Activated CD4-positive, alpha-beta T cell treated with anti-CD3 and anti-CD28 coated beads for 24 hours (primary cell): Measurements from ENCODE around the gene PRTG.
"Not testable (repeated sequence)": the region's sequence is repeated elsewhere in the genome, so short reads cannot be mapped to it uniquely, and the experiment has no call there.

Experiments
- DNase-seq, 2 donors: peaks; one replicate each; pipeline ENCODE4 v3.0.0-alpha.2; 2020; ENCODE audit warnings: low read depth in 2 of 2

Gene PRTG

DNA sequence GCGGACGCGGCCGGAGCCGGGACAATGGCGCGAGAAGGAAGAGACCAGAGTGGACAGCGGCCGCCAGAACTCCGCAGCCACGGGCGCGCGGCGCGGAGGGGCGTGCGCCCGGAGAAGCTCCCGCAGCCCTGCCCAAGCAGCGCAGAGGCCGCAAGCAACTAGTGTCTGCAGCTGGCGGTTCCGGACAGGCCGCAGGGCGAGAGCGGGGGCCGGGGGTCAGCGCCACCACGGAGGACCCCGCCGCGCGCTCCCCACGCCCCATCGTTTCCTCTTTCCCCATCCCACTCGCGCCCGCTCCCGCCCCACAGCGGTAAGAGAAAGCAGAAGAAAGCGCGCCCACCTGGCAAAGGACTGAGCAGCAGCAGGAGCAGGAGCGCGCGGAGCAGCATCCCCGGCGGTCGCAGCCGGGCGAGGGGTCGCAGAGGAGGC is 440 bp downstream of the PRTG start:
- no peak for DNase-seq

DNA sequence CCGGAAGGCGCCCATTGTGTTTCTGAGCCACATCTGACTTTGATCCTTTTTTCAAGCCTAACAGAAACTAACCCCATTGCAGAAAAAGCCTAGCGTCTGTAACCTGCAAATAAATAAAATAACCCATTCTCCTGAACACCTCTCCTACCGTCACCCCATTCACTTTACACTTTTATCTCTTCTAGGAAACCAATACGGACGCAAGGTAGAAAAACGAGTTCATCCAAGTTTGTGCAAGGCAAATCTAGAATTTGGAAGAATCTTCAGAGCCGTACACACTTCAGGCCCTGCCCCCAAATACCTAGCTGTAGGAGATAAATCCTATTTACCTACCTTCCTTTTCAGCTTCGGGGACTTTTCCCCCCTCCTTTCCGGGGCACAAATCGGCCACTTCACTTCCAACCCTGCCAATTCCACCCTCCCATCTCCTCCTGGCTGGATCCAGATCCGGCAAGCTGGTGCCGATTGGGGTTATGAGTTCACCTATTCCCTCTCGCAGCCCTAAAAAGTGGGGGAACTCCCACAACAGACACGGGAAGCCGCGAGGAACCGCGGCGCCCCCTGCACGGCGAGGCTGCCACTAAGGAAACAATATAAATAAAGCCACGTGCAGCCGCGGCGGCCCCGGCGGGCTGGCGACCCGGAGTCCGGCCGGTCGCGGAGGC is 987 bp downstream of the PRTG start:
- DNase-seq, result no peak

DNA sequence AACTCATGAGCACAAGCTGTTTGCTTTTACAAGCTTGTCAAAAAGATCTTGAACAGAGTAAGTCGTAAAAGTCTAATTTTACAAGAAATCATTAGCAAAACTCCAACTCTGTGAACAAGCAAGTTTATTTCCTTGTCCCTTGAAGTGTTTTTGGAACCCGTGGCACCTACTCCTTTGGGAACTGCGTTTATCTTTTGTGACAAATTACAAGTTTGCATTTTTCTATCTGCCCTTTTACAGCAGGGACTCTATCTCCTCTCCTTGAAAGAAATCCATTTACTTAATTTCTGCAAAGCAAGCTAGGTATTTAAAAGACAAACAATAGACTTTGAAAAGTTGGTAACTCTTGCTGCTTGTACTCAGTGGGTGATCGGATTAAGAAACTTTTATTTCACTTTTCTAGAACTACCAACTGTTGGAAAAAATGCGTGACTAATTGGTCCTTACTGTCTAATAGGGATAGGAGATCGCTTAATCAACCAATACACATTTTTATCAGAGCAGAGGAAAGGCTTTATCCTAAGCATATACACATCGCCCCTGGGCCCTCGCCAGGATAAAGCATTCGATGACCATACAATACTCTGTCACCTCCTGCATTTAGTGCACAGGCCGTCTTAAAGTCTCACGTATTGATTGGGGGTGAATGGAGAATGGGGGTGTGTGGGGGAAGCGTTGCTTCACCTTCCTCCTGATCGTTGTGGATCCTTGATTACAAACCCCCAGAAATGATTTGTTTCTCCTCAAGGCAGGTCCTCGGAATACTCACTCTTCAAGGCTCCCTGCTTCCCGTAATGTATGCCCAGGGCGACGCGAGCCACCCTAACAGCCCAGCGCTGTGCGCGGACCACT is 1.7 kb downstream of the PRTG start:
- DNase-seq, result no peak

DNA sequence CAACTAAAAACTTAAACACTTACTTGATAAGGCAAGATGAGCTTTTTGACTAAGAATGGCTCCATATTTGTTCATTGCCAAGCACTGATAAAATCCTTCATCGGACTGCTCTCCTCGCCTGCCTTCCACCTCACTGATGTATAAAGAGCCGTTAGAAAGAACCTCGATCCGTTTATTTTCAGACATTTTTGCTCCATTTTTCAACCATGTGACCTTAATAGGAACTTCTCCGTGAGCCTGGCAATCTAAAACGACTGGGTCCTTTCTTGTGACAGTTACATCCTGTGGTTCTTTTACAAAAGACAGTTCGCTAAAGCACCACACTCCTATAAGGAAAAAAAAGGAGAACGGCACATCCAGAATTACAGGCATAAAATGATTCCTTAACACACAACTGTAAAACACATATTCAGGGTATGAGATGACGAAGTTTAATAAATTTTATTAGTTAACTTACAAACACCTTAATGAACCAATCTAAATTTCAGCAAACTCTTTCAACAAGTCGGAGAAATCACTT is 2.5 kb downstream of the PRTG start:
- no peak for DNase-seq

DNA sequence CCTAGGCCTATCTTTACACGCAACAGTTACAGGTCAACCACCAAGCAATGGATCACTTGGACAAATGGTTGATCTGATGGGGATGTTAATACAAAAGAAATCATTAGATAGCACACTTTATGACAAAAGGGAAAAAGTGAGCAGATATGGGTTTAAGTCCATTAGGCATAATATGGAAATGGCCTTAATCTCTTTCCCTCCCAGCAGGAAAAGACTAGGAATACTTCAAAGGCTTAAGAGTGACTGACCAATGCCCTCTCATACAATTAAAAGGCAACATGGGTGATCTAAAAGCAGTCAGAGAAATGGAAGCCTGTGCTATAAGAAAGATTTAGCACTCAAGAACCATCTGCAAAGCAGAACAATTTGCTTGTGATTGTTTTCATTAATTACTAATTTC is 3.3 kb downstream of the PRTG start:
- DNase-seq, result no peak

DNA sequence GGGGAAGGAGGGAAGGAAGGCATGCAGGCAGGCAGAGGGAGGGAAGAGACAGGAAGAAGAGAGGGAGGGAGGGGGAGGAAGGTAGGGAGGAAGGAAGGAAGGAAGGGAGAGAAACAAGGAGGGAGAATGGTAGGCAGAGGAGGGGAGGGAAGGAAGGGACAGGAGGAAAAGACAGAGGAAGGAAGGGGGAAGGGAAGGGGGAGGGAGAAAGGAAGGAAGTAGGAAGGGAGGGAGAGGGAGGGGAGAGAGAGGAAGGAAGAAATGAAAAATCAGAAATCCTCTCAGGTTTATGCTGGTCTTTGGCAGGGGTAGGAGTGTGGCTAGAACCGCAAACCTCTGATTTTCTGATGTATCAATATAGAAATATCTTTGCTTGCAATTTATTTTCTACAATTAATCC is 4.2 kb downstream of the PRTG start:
- DNase-seq, result no peak

DNA sequence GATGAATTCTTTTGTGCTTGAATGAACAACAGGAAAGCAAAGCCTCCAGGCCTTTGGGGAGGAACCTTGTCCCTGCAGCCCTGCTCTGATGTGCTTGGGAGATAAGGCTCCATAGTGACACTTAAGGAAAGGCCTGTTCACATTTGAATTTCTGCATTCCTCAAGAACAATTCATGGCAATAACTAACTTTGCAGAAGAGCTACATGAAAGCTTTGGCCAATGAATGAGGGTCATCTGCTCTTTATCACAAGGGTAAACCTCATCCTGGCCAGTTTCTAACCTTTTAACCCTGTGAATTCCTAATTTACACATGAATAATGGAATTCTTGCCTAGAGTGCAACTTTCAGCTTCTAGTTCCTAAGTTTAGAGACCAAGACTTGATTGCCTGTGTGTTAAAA is 5.6 kb downstream of the PRTG start:
- DNase-seq, result no peak

DNA sequence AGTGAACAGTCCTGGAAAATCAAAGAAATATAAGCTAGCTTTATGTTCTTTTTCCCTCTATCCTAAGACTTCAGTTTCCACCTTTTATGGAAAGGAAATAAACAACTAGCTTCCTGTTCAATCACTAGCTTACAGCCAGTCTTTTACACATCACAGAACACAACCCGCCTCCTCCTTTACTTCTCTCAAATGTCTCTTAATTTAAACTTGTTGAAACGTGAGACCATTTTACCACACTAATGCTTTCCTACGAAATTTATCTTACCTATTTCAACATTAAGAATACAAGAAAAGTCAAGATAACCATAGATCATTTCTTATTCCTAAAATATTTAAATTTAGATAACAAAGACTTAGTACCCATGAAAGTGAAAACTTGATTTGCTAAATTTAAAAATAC is 6.2 kb downstream of the PRTG start:
- DNase-seq, result no peak

DNA sequence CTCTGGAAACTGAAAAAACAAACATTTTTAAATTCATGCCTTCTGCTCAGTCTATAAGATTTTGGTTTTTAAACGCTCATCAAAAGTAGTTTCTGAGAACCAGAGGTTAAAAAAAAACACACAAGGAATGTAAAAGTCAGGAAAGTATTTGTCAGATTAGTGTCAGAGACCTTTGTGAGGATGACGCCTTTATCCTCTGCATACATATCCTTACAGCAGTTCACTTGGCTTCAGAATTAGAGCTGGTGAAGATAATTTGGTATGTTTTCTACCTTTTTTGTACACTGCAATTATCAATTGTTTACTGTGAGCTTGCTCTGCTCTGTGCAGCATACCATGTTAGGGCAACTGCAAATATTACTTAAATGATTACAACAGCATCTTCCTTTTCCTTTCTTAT is 8.3 kb downstream of the PRTG start:
- no peak for DNase-seq

DNA sequence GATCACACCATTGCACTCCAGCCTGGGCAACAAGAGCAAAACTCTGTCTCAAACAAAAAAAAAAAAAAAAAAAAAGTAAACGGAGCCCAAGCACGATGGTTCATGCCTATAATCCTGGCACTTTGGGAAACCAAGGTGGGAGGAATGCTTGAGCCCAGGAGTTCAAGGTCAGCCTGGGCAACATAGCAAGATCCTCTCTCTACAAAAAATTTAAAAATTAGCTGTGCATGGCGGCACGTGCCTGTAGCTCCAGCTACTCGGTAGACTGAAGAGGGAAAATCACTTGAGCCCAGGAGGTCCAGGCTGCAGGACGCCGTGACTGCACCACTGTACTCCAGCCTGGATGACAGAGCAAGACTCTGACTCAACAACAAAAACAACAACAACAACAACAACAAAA is 9.5 kb downstream of the PRTG start:
- not testable (repeated sequence) for DNase-seq

DNA sequence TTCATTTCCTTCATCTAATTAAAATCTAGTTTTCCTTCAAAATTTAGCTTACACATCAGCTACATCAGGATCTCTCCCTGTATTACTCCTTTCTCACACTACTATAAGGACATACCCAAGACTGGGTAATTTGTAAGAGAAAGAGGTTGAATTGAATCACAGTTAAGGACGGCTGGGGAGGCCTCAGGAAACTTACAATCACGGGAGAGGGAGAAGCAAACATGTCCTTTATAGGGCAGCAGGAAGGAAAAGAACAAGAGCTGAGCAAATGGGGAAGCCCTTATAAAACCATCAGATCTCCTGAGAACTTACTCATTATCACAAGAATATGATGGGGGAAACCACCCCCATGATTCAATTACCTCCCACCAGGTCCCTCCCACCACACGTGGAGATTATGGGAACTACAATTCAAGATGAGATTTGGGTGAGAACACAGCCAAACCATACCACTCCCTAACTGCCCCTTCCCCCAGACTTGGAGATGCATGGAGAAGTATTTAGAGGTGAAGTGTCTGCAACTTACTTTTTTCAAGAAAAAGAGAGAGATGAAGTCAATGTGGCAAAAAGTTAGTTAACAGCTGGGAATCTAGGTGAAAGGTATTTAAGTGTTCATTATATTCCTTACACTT is 21.3 kb downstream of the PRTG start:
- DNase-seq, result no peak

DNA sequence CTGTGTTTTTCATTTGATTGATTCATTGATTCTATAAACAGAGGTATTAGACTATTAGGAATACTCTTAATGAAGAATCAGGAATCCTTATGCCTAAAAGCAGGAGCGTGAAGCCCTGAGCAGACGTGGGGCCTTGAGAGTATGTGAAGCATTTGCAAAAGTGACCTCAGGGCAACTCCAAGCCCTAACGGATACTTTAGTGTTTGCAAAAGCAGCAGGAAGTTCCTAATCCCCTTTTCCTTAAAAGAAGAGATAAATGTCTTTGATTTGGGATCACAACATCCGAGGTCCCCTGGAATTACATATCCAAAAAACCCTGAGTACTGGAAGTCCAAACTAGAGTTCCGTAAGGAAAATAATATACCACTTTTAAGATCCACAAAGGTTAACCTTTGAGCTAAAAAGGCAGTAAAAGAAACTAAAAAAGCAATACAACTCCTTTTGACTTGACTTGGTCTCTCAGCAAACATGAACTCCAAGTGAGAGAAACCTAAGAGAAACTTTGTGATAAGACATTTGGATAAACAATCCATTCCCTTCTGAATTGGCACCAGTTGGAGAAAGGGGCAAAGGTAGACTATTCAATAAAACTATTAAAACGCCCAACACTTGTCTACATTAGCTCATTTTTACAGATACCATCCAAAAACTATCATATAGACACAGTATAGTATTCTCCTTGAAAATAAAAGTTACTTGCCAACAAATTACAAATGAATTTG is 27.4 kb downstream of the PRTG start:
- DNase-seq, result no peak

DNA sequence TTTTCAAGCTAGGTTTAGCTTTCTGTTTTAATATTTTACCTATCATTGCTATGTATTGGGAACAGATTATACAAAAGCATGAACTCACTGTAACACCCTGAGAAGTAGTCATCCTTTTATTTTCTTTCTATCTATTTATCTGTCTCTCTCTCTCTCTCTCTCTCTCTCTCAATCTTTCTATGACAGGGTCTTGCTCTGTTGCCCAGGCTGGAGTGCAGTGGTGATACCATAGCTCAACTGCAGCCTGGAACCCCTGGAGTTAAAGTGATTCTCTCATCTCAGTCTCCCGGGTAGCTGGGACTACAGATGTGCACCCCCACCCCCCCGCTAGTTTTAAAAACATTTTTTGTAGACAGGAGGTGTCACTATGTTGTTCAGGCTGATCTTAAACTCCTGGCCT is 28.9 kb downstream of the PRTG start:
- DNase-seq, result no peak

DNA sequence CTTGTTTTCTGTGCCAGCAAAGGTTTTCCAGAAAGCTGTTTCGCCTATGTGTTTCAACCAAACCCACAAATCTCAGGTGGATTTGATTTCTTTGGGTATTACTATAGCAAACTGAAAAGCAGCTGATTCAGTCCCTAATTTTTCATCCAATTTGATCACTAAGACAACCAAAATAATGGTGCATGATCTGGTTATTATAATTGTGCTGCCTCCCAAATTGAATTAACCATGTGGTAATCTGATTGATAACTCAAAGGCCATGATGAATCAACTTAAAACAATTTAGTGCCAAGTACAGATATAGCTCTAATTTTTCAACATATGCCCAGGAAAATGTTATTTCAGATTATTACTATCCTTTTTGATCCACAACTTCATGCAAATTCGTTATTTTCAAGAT is 30.6 kb downstream of the PRTG start:
- no peak for DNase-seq

DNA sequence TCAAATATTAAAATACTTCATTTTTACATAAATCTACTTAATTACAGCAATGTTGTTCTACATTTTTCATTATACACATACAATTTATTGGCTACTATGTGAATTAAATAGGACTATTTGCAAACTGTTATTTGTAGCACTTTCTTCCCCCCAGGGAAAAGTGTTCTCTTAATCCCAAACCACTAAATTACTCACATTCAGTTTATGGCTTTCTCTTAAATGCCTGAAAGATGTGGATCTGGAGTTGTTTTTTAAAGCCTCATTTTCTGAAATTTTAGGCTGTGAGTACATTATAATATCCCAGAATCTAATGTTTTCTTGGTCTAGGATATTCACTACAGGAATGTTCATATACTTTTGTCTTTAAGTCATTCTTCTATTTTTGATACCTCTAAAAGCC is 32.7 kb downstream of the PRTG start:
- DNase-seq, result no peak

DNA sequence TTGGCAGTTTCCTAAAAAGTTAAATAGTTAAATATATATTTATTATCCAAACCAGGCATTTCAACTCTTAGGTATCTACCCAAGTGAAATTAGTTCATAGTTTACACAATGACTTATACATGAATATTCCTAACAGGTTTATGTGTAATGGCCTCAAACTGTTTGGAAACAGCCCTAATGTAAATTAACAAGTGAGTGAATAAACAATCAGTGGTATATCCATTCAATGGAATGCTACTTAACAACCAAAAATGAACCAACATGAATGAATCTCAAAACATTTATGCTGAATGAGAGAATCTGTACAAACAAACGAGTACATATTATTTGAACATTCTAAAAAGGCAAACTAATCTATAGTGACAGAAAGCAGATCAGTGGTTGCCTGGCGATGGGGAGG is 33.5 kb downstream of the PRTG start:
- no peak for DNase-seq

DNA sequence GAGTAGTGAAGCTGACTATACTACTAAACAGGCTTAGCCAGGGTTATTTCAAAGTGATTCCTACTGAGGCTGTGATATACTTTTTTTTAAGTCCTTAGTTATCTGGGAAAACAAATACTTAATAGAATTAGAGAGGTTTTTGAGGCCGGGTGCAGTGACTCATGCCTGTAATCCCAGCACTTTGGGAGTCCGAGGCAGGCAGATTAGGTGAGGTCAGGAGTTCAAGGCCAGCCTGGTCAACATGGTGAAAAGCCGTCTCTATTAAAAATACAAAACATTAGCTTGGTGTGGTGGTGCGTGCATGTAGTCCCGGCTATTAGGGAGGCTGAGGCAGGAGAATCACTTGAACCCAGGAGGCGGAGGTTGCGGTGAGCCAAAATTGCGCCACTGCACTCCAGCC is 34.2 kb downstream of the PRTG start:
- no peak for DNase-seq

DNA sequence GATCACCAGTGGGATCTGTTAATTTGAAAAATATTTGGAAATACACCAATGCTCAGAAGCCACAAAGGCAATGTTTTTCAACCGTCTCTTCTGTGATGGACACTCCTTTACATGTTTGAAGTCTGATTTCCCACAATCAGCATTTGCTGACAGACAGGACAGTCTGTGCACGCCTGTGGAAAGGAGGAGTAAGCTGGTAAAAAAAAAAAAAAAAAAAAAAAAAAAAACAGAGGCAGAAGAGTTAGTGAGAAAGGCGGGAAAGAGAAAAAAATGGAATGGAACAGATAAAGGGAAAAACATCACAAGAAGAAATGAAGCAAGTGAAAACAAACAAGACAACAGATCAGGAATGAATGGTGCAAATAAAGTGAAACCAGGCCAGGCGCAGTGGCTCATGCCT is 35.0 kb downstream of the PRTG start:
- DNase-seq, result no peak

DNA sequence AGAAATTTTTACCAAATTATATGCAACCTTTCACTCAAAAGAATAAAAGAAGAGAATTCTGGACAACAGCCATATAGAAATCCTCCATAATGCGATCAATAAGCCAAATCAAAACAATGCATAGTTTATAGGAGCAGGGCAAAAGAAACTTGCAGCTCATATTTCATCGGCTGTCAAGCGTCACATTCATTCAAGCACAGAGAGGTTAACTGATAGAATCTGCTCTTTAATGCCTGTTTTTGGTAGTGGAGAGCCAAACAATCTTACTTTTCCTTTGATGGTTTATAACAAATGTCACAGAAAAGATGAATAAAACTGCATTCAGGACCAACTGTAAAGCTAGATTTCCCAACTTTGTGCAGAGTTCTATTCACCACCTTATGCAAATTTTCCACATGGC is 35.4 kb downstream of the PRTG start:
- DNase-seq, result no peak

DNA sequence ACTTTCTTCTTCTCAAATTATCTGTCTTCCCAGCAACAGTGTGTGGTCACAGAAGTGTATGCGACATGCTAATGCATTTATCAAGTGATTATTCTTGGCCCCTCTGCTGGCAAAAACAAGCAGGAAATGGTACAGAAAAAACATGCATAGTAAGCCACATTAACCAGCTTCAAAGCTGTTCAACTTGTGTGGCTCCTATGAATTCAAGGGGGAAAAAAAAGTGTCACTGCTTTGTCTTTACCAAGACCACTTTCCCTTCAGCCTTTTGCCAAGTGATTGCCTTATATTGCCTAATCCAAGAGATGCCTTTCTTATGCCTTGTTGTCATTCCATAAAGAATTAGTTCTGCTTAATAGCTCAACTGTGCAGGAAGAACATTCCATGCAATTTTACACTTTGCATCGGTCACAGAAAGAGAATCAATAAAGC is 39.1 kb downstream of the PRTG start:
- DNase-seq, result no peak

DNA sequence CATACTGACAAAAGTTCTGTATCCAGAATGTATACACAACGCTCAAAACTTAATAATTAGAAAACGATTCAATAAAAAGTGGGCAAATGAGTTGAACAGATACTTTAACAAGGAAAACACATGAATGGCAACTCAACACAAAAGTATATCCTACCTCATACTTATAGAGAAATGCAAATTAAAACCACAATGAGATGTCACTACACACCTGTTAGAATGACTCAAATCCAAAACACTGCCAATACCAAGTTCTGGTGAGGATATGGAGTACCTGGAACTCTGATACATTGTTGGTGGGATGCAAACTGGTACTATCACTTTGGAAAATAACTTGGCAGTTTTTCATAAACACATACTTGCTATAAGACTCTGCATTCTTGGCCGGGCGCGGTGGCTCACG is 42.1 kb downstream of the PRTG start:
- no peak for DNase-seq

DNA sequence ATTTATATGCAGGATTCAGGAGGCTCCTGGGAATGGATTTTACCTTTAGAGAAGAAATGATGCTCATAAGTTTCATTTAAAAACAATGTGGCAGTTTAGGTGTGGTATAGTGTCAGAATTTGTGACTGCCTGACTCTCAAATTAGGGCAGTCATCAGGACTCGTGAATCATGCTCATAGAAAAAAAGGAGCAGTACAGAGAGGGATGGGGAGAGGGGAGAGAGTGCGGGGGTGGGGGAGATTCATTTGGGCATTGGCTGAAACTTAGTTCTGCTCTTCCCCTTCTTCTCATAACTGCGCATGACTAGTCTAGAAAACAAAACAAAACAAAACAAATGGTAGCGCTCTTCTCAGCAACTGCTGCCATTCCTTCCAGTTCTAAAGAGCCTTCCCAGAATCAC is 44.3 kb downstream of the PRTG start:
- DNase-seq, result no peak
